ENCODE results near the gene NKD2.

The NKD2 gene

GRCh38 chr5:1042626-1043025 lies 34.0 kb downstream of the NKD2 start:
- DNase-seq (ENCODE audit: low read depth in 2 of 2), result no peak

GRCh38 chr5:1043327-1043726 lies 34.7 kb downstream of the NKD2 start:
- DNase-seq (ENCODE audit: low read depth in 2 of 2), result no peak

- no peak for DNase-seq (ENCODE audit: low read depth in 2 of 2)
Observed at GRCh38 chr5:1044117-1044516, 35.5 kb downstream of the NKD2 start.

- DNase-seq (ENCODE audit: low read depth in 2 of 2), result no peak
Observed at GRCh38 chr5:1045960-1046560, 37.5 kb downstream of the NKD2 start.

GRCh38 chr5:1047332-1047965 lies 38.8 kb downstream of the NKD2 start:
- DNase-seq (ENCODE audit: low read depth in 2 of 2), result no peak

GRCh38 chr5:1048162-1048721 lies 39.6 kb downstream of the NKD2 start:
- DNase-seq (ENCODE audit: low read depth in 2 of 2), result no peak

- DNase-seq (ENCODE audit: low read depth in 2 of 2), result no peak
Observed at GRCh38 chr5:1048861-1049838, 40.5 kb downstream of the NKD2 start.

- DNase-seq (ENCODE audit: low read depth in 2 of 2), result no peak
Observed at GRCh38 chr5:1050423-1051365, 42.1 kb downstream of the NKD2 start.

- no peak for DNase-seq (ENCODE audit: low read depth in 2 of 2)
Observed at GRCh38 chr5:1051366-1051720, 42.7 kb downstream of the NKD2 start.

GRCh38 chr5:1052076-1052475 lies 43.5 kb downstream of the NKD2 start:
- DNase-seq (ENCODE audit: low read depth in 2 of 2), result no peak

GRCh38 chr5:1052641-1053390 lies 44.2 kb downstream of the NKD2 start:
- no peak for DNase-seq (ENCODE audit: low read depth in 2 of 2)

GRCh38 chr5:1053391-1054017 lies 44.9 kb downstream of the NKD2 start:
- DNase-seq (ENCODE audit: low read depth in 2 of 2), result no peak

GRCh38 chr5:1054018-1054798 lies 45.6 kb downstream of the NKD2 start:
- no peak for DNase-seq (ENCODE audit: low read depth in 2 of 2)

GRCh38 chr5:1054799-1055775 lies 46.5 kb downstream of the NKD2 start:
- DNase-seq (ENCODE audit: low read depth in 2 of 2), result no peak

- DNase-seq (ENCODE audit: low read depth in 2 of 2), result no peak
Observed at GRCh38 chr5:1055896-1056610, 47.5 kb downstream of the NKD2 start.

- no peak for DNase-seq (ENCODE audit: low read depth in 2 of 2)
Observed at GRCh38 chr5:1056611-1057484, 48.2 kb downstream of the NKD2 start.
